ENCODE data around the gene PEX10. TPM values are rescaled to one million over a fixed set of nuclear protein-coding genes. Genes with fewer than 3 reads are reported as not detected.

PEX10 gene
- total and polyA plus RNA-seq, 10 of the 15 experiments (the other 5 are each of a cell fraction or from before 2014, with no cell fraction given) = 0.24 to 24.9 (median 16.8) TPM; not detected in 1

GRCh38 chr1:2418791-2419320, 6.5 kb upstream of the PEX10 start:
- intact Hi-C loops (cut with micrococcal nuclease; ENCODE audit: unreplicated experiment) = no loop called here
- no peaks in the 10 kb centered on the region for H4K20me1 ChIP-seq (ENCODE audit: control insufficient read depth, insufficient read depth)
- H2AFZ ChIP-seq (ENCODE audit: control insufficient read depth, low read depth, low read length) = no peak overlapping the region
- 66% methylated on average over 16 of the region's 16 CpGs for WGBS (ENCODE audit: insufficient coverage, insufficient replicate concordance, low lambda C conversion rate, missing lambda C conversion rate)
- H3K4me2 ChIP-seq (ENCODE audit: control insufficient read depth, insufficient read depth) = no peak overlapping the region
- no TSS peak for BruUV-seq (replicated peaks)
- RAD21 ChIA-PET (ENCODE audit: unreplicated experiment) = no interaction called here
- SMC1A ChIA-PET (ENCODE audit: uncharacterized antibody, unreplicated experiment) = no interaction called here
- H3K36me3 ChIP-seq (ENCODE audit: control insufficient read depth in 2 of 2, insufficient read depth in 2 of 2, low read length in 1 of 2) = no peaks in the 10 kb centered on the region
- peaks cover 2% of the 10 kb centered on the region; the same call in 1 of the 2 replicates for H3K79me2 ChIP-seq (ENCODE audit: control insufficient read depth, insufficient read depth, low read length)
- no peak for TF ChIP-seq RBBP5 (conservative IDR thresholded peaks at IDR 0.05)
- no peak for TF ChIP-seq REST (IDR thresholded peaks at IDR 0.05; ENCODE audit: low read depth, low read length)
- no peak for TF ChIP-seq ZBTB33 (IDR thresholded peaks at IDR 0.05)
- no peak for TF ChIP-seq NFIC (IDR thresholded peaks at IDR 0.05; ENCODE audit: low read depth, low read length)
- TF ChIP-seq RUNX3 (IDR thresholded peaks at IDR 0.05; ENCODE audit: low read length) = no peak
- no peak for TF ChIP-seq MYB (IDR thresholded peaks at IDR 0.05; ENCODE audit: borderline replicate concordance, low read depth, low read length)
- TF ChIP-seq GATAD2B (conservative IDR thresholded peaks at IDR 0.05; ENCODE audit: low read depth) = no peak
- TF ChIP-seq PRDM15 (CRISPR knock-in tag; IDR thresholded peaks at IDR 0.05) = no peak
- H3K9me3 ChIP-seq (replicated peaks; ENCODE audit: control insufficient read depth, insufficient read depth, low read length) = peaks cover 2% of the 10 kb centered on the region; the same call in 1 of the 3 replicates
- H3K9ac ChIP-seq (ENCODE audit: control insufficient read depth, insufficient read depth, low read length) = no peak overlapping the region
- CTCF ChIA-PET = no interaction called here
- FAIRE-seq (no peak), ATAC-seq (no peak), DNase-seq (ENCODE audit: low read depth, low spot score) (no peak)
- no peaks in the 10 kb centered on the region for H3K27me3 ChIP-seq (replicated peaks in 1 of 2; ENCODE audit: control insufficient read depth in 2 of 2, insufficient read depth in 2 of 2, low read length in 1 of 2)
- no peak overlapping the region for H3K27ac ChIP-seq (ENCODE audit: control insufficient read depth, insufficient read depth)
- POLR2A ChIA-PET = no interaction called here
- H3K4me1 ChIP-seq (ENCODE audit: control insufficient read depth, insufficient read depth, low read length) = peaks cover 19% of the 10 kb centered on the region
- in situ Hi-C loops (cut with MboI) = loop anchor here (10.0 kb wide), 1 partner anchor 376 kb away; no protein-coding TSS in a partner anchor
- no peak overlapping the region for H3K4me3 ChIP-seq
